Bronchial epithelial cell (primary cell): ENCODE measurements around the gene OR5K2. TPM values are rescaled to one million over a fixed set of nuclear protein-coding genes. Genes with fewer than 3 reads are reported as not detected.

Source experiments
- DNase-seq: peaks from one replicate; pipeline ENCODE4 v3.0.0-alpha.2; 2010; ENCODE audit warnings: low read depth
- FAIRE-seq: peaks from 2 replicates; lab custom pipeline; 2011; peaks lifted over from hg19 to GRCh38; lab: Jason Lieb, UNC
- H3K27me3 ChIP-seq: 2 replicates; pipeline ENCODE4 v1.5.1; 2011; ENCODE audit warnings: low read length; ENCODE audit not compliant: control insufficient read depth, insufficient read depth
- H3K36me3 ChIP-seq: 2 replicates; pipeline ENCODE4 v1.5.1; 2011; ENCODE audit warnings: low read length; ENCODE audit not compliant: control insufficient read depth, insufficient read depth
- H3K4me3 ChIP-seq: 2 replicates; pipeline ENCODE4 v1.5.1; 2011; ENCODE audit warnings: mild to moderate bottlenecking, low read depth, low read length, control low read depth
- total RNA-seq: library from RNA; depleted of rRNA; stranded (reverse); fragments of >200 nt; gene quantifications from 2 replicates; pipeline ENCODE4 v1.2.1, GENCODE V29; 2014
- TF ChIP-seq, protein P1 (sequence below): IDR thresholded peaks from 2 replicates; pipeline ENCODE4 v1.5.1; 2011; ENCODE audit warnings: mild to moderate bottlenecking, moderate library complexity, low read length, control low read depth, inconsistent platforms; ENCODE audit not compliant: insufficient read depth, severe bottlenecking

OR5K2 gene
- total RNA-seq, 1 donor from 2014 or later = not detected

- TF ChIP-seq, protein P1, sequence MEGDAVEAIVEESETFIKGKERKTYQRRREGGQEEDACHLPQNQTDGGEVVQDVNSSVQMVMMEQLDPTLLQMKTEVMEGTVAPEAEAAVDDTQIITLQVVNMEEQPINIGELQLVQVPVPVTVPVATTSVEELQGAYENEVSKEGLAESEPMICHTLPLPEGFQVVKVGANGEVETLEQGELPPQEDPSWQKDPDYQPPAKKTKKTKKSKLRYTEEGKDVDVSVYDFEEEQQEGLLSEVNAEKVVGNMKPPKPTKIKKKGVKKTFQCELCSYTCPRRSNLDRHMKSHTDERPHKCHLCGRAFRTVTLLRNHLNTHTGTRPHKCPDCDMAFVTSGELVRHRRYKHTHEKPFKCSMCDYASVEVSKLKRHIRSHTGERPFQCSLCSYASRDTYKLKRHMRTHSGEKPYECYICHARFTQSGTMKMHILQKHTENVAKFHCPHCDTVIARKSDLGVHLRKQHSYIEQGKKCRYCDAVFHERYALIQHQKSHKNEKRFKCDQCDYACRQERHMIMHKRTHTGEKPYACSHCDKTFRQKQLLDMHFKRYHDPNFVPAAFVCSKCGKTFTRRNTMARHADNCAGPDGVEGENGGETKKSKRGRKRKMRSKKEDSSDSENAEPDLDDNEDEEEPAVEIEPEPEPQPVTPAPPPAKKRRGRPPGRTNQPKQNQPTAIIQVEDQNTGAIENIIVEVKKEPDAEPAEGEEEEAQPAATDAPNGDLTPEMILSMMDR = no peak
- FAIRE-seq (no peak), DNase-seq (peak; percentile 43)
- H3K36me3 ChIP-seq = no peaks in the 10 kb centered on the region
- no peak overlapping the region for H3K4me3 ChIP-seq
- no peaks in the 10 kb centered on the region for H3K27me3 ChIP-seq
These were observed 39.1 kb downstream of the OR5K2 start for GRCh38 chr3:98536456-98537017.

GRCh38 chr3:98540346-98540745, 42.9 kb downstream of the OR5K2 start:
- TF ChIP-seq, protein P1 = no peak
- no peaks in the 10 kb centered on the region for H3K36me3 ChIP-seq
- DNase-seq = no peak
- no peak for FAIRE-seq
- no peaks in the 10 kb centered on the region for H3K27me3 ChIP-seq
- H3K4me3 ChIP-seq = no peak overlapping the region

- no peaks in the 10 kb centered on the region for H3K27me3 ChIP-seq
- DNase-seq (peak; percentile 54), FAIRE-seq (no peak)
- H3K36me3 ChIP-seq = no peaks in the 10 kb centered on the region
- H3K4me3 ChIP-seq = no peak overlapping the region
- TF ChIP-seq, protein P1 = no peak
These were observed 44.2 kb downstream of the OR5K2 start for GRCh38 chr3:98541695-98542094.

DNA sequence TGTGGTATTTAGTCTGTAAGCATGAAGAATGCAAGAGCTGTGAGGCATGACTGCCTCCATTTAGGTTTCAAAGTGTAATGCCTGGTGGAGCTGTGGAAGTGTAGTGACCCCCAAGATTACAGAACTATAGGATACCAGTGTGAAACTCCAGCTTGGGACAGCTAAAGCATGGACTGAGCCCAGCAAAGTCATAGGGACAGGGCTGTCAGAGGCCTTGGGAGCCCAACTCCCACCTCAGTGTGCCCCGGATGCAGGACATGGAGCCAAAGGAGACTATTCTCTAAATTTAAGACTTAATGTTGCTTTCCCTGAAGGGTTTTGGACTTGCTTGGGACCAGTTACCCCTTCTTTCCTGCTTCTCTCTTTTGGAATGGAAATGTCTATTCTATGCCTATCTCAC, 45.1 kb downstream of the OR5K2 start:
- no peak overlapping the region for H3K4me3 ChIP-seq
- TF ChIP-seq, protein P1 = no peak
- no peaks in the 10 kb centered on the region for H3K27me3 ChIP-seq
- FAIRE-seq (no peak), DNase-seq (no peak)
- H3K36me3 ChIP-seq = no peaks in the 10 kb centered on the region

DNA sequence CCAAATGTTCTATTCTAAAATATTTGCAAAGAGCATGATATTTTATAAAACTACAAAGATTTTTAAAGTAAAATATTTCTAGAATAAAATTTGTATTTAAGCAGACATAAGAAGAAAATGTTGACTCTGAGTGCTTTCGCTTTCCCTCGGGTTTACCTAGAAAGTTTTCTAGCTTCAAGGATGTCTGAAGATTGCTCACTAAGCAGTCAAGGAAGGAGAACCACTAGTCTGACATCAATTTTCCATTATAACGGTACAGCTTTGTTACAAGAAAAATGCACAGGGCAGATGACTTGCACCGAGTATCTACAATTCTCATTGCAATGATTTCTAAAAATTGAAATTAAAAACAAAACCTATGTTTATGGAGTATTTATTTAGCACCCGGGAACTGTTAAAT, 48.5 kb downstream of the OR5K2 start:
- no peak for FAIRE-seq

More for the DNA sequence above, 48.5 kb downstream of the OR5K2 start:
- DNase-seq = no peak
- Histone ChIP-seq H3K36me3 (no peaks in the 10 kb centered on the region), H3K4me3 (no peak overlapping the region), H3K27me3 (no peaks in the 10 kb centered on the region)
- TF ChIP-seq, protein P1 = no peak

Other genes with a start within 250 kb of the OR5K2 start
- gene OR5H6, start 233.4 kb upstream of the OR5K2 start, total RNA-seq = not detected in 2 replicates
- not detected in 2 replicates for gene OR5H2, start 215.2 kb upstream of the OR5K2 start, total RNA-seq
- gene OR5K4, start 143.8 kb upstream of the OR5K2 start, total RNA-seq = not detected in 2 replicates
- not detected in 2 replicates for gene OR5K3, start 107.0 kb upstream of the OR5K2 start, total RNA-seq
- not detected in 2 replicates for gene OR5K1, start 34.5 kb upstream of the OR5K2 start, total RNA-seq
- 183 and 216 TPM in 2 replicates for gene CLDND1, start 25.2 kb downstream of the OR5K2 start, total RNA-seq
- not detected in 2 replicates for gene GPR15, start 34.3 kb downstream of the OR5K2 start, total RNA-seq
- 22.7 and 36.1 TPM in 2 replicates for gene CPOX, start 95.9 kb downstream of the OR5K2 start, total RNA-seq